HepG2 (cell line): ENCODE measurements around the gene RBM19. TPM values are rescaled to one million over a fixed set of nuclear protein-coding genes. Genes with fewer than 3 reads are reported as not detected.

Experiments
- ATAC-seq: fragments of 200-7000 bp; cut with Tn5 transposase; 3 replicates; pipeline ENCODE4 v1.9.1; 2020; ENCODE audit warnings: mild to moderate bottlenecking, moderate library complexity
- BruUV-seq: library from RNA; stranded (reverse); fragments of 400-500 nt; replicated peaks from 2 replicates; lab custom pipeline; 2021; lab: Mats Ljungman, UMichigan
- CTCF ChIA-PET: fragments of 300-600 bp; formaldehyde crosslinking; extraction: SDS; loops from one replicate; lab custom pipeline; 2021; ENCODE audit warnings: low total read pairs, inconsistent platforms, low intra/inter-chr PET ratio; lab: Yijun Ruan, JAX
- POLR2A ChIA-PET: fragments of 350-600 bp; sonication (Branson Sonifier 250); formaldehyde crosslinking; loops from one replicate; lab custom pipeline; 2020; ENCODE audit warnings: antibody characterized with exemption, inconsistent platforms; lab: Yijun Ruan, JAX
- DNase-seq: peaks from one replicate; pipeline ENCODE4 v3.0.0-alpha.2; 2015; ENCODE audit warnings: low spot score
- FAIRE-seq: peaks from 3 replicates; lab custom pipeline; 2011; peaks lifted over from hg19 to GRCh38; lab: Jason Lieb, UNC
- H2AFZ ChIP-seq: one replicate; pipeline ENCODE4 v1.6.1; 2011; ENCODE audit warnings: low read length, inconsistent platforms
- H3K27ac ChIP-seq: fragments of 300-600 bp; 3 replicates; pipeline ENCODE4 v1.8.0; 2011; ENCODE audit warnings: mixed run types, mild to moderate bottlenecking, mixed read lengths, low read length, inconsistent platforms; ENCODE audit not compliant: insufficient read depth; ENCODE audit errors: extremely low read length
- H3K27me3 ChIP-seq, 2 experiments: fragments of 200-600 bp in 1 of 2; 2 replicates in 1 of 2; 3 replicates in 1 of 2; pipeline versions ENCODE4 v1.6.0 to v1.8.0; 2011; ENCODE audit warnings: low read length in 2 of 2, mild to moderate bottlenecking in 2 of 2, moderate library complexity in 2 of 2, inconsistent platforms in 1 of 2; ENCODE audit not compliant: insufficient read depth in 2 of 2, control insufficient read depth in 1 of 2
- H3K36me3 ChIP-seq, 2 experiments: fragments of 200-600 bp in 1 of 2; replicated peaks in 1 of 2; 2 replicates in 1 of 2; 3 replicates in 1 of 2; pipeline versions ENCODE4 v1.5.1 to v1.8.0; 2011; ENCODE audit warnings: low read length in 2 of 2, inconsistent platforms in 1 of 2; ENCODE audit not compliant: insufficient read depth in 2 of 2, control insufficient read depth in 1 of 2
- H3K4me1 ChIP-seq: 2 replicates; pipeline ENCODE4 v1.5.1; 2012; ENCODE audit warnings: low read length, inconsistent platforms; ENCODE audit not compliant: insufficient read depth
- H3K4me2 ChIP-seq: 2 replicates; pipeline ENCODE4 v1.6.0; 2011; ENCODE audit warnings: low read depth, low read length, inconsistent platforms
- H3K4me3 ChIP-seq, 3 experiments: fragments of 200-600 bp in 1 of 3; sonication (generic), shearing (Covaris generic) in 1 of 3; replicated peaks in 1 of 3; 2 replicates each; pipeline ENCODE4 v1.5.1; 2011 to 2016; ENCODE audit warnings: low read length in 3 of 3, inconsistent platforms in 2 of 3, low read depth in 2 of 3, mild to moderate bottlenecking in 2 of 3, control low read depth in 1 of 3, mixed read lengths in 1 of 3; ENCODE audit not compliant: insufficient read depth in 1 of 3
- H3K79me2 ChIP-seq: one replicate; pipeline ENCODE4 v1.6.1; 2011; ENCODE audit warnings: low read length, inconsistent platforms; ENCODE audit not compliant: insufficient read depth
- H3K9ac ChIP-seq: 2 replicates; pipeline ENCODE4 v1.6.0; 2011; ENCODE audit warnings: mild to moderate bottlenecking, low read depth, low read length, inconsistent platforms; ENCODE audit not compliant: insufficient read depth
- H3K9me3 ChIP-seq: 2 replicates; pipeline ENCODE4 v1.5.1; 2012; ENCODE audit warnings: mild to moderate bottlenecking, low read length
- H4K20me1 ChIP-seq: 2 replicates; pipeline ENCODE4 v1.6.0; 2011; ENCODE audit warnings: inconsistent platforms, mild to moderate bottlenecking, low read length, moderate library complexity; ENCODE audit not compliant: insufficient read depth
- CCDC6 ChIP-seq: sonication (generic); formaldehyde crosslinking; IDR thresholded peaks from 2 replicates; pipeline ENCODE4 v1.8.1; 2022; ENCODE audit warnings: mild to moderate bottlenecking, missing genetic modification reagents, moderate library complexity
- HES4 ChIP-seq: sonication (generic); formaldehyde crosslinking; IDR thresholded peaks from 2 replicates; pipeline ENCODE4 v1.9.0; 2021; ENCODE audit warnings: mild to moderate bottlenecking, missing genetic modification reagents, borderline replicate concordance
- HMGXB4 ChIP-seq, 2 experiments: sonication (generic) in 1 of 2; formaldehyde crosslinking in 1 of 2; IDR thresholded peaks; 2 replicates each; pipeline versions ENCODE4 v1.4.0 to v1.6.1; 2018 to 2020; ENCODE audit warnings: missing genetic modification reagents in 2 of 2, borderline replicate concordance in 1 of 2, low read depth in 1 of 2, mild to moderate bottlenecking in 1 of 2, missing biosample characterization in 1 of 2
- HNRNPLL ChIP-seq: fragments of 200-400 bp; formaldehyde crosslinking; IDR thresholded peaks from 2 replicates; pipeline ENCODE4 v1.6.1; 2017; ENCODE audit warnings: mild to moderate bottlenecking, low read depth, low read length; ENCODE audit not compliant: poor library complexity, severe bottlenecking
- SKI ChIP-seq: fragments of 450-650 bp; IDR thresholded peaks from one replicate; pipeline ENCODE4 v1.6.1; 2018; ENCODE audit warnings: mild to moderate bottlenecking; ENCODE audit not compliant: partially characterized antibody
- SYNCRIP ChIP-seq: fragments of 200-400 bp; formaldehyde crosslinking; IDR thresholded peaks from 2 replicates; pipeline ENCODE4 v1.6.1; 2018; ENCODE audit warnings: mild to moderate bottlenecking, low read depth, low read length; ENCODE audit not compliant: insufficient read depth
- ZNF335 ChIP-seq: sonication (generic); formaldehyde crosslinking; IDR thresholded peaks from 2 replicates; pipeline ENCODE4 v1.4.0; 2020; ENCODE audit warnings: missing genetic modification reagents
- ZNF496 ChIP-seq: sonication (generic); formaldehyde crosslinking; IDR thresholded peaks from 2 replicates; pipeline ENCODE4 v1.8.1; 2023; ENCODE audit warnings: mild to moderate bottlenecking, moderate library complexity, missing genetic modification reagents; ENCODE audit not compliant: insufficient replicate concordance
- ZNF577 ChIP-seq: sonication (generic); formaldehyde crosslinking; IDR thresholded peaks from 2 replicates; pipeline ENCODE4 v1.4.0; 2020; ENCODE audit warnings: mild to moderate bottlenecking, low read depth, missing genetic modification reagents, borderline replicate concordance
- ZNF589 ChIP-seq: sonication (generic); formaldehyde crosslinking; conservative IDR thresholded peaks from 2 replicates; pipeline ENCODE4 v1.8.0; 2022; ENCODE audit warnings: mild to moderate bottlenecking, moderate library complexity, missing genetic modification reagents
- ZNF790 ChIP-seq: sonication (generic); formaldehyde crosslinking; IDR thresholded peaks from 2 replicates; pipeline ENCODE4 v1.8.0; 2022; ENCODE audit warnings: missing genetic modification reagents, mild to moderate bottlenecking, borderline replicate concordance
- WGBS: methylation state at CpG from one replicate; pipeline ENCODE4 v1.1.6; 2017; ENCODE audit warnings: low lambda C conversion rate; 5-methylcytosine and 5-hydroxymethylcytosine counted together
- in situ Hi-C: cut with HindIII; loops from 2 replicates; pipeline ENCODE4 v1.10.0; 2017; ENCODE audit warnings: low pct_unique_long_range_greater_than_20kb; ENCODE audit not compliant: extremely low pct_ligation_motif_present
- intact Hi-C: fragments of 100-400 bp; cut with micrococcal nuclease; formaldehyde crosslinking; loops from one replicate; pipeline ENCODE4 v1.10.0; 2022; ENCODE audit not compliant: unreplicated experiment
- polyA plus RNA-seq, 8 experiments: library from polyadenylated mRNA; depleted of rRNA in 3 of 8; stranded (reverse) in 7 of 8; unstranded in 1 of 8; fragments of >200 nt; fragmentation: Illumina TruSeq in 4 of 8; extraction: Trizol in 4 of 8; gene quantifications; 2 replicates each; pipeline versions ENCODE4 v1.2.1 to v1.2.3, GENCODE V29; 2011 to 2016; ENCODE audit warnings: low read depth in 4 of 8, missing spikeins in 1 of 8, mixed read lengths in 1 of 8; ENCODE audit not compliant: insufficient read depth in 1 of 8
- total RNA-seq, 5 experiments: library from RNA; depleted of rRNA; stranded (reverse); fragments of >200 nt; fragmentation: Illumina TruSeq; extraction: Trizol; gene quantifications; 2 replicates each; pipeline ENCODE4 v1.2.3, GENCODE V29; 2016; ENCODE audit warnings: low read depth in 1 of 5
- TF ChIP-seq, protein P1 (sequence below): IDR thresholded peaks from 2 replicates; pipeline ENCODE4 v1.6.1; 2016
- TF ChIP-seq, protein P2 (sequence below): sonication (generic); formaldehyde crosslinking; conservative IDR thresholded peaks from 2 replicates; pipeline ENCODE4 v1.4.0; 2020; ENCODE audit warnings: missing genetic modification reagents

The RBM19 gene
- total and polyA plus RNA-seq, 2 of the 13 experiments (the other 11 are each of a cell fraction or from before 2014, with no cell fraction given), result 19.3 to 32.2 TPM

GRCh38 chr12:113934946-113935345 is 31.2 kb downstream of the RBM19 start:
- 95% methylated on average over 9 of the region's 9 CpGs for WGBS
- intact Hi-C loops (no loop called here), in situ Hi-C loops (no loop called here)
- no peak overlapping the region for H3K9ac ChIP-seq
- no peaks in the 10 kb centered on the region for H3K79me2 ChIP-seq
- no peak for ATAC-seq
- no peak for FAIRE-seq
- H3K9me3 ChIP-seq, result no peaks in the 10 kb centered on the region
- no peak overlapping the region for H3K4me2 ChIP-seq
- ChIA-PET POLR2A (no interaction called here), CTCF (no interaction called here)
- H3K36me3 ChIP-seq, result peaks cover 17 to 61% of the 10 kb centered on the region in 2 experiments; a peak in 4 of 5 replicates
- peaks cover 17% of the 10 kb centered on the region for H3K4me1 ChIP-seq
- no peak overlapping the region for H3K4me3 ChIP-seq
- no TSS peak for BruUV-seq
- H4K20me1 ChIP-seq, result no peaks in the 10 kb centered on the region
- TF ChIP-seq ZNF496 (CRISPR knock-in tag), result no peak
- TF ChIP-seq, protein P1, sequence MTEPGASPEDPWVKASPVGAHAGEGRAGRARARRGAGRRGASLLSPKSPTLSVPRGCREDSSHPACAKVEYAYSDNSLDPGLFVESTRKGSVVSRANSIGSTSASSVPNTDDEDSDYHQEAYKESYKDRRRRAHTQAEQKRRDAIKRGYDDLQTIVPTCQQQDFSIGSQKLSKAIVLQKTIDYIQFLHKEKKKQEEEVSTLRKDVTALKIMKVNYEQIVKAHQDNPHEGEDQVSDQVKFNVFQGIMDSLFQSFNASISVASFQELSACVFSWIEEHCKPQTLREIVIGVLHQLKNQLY (CRISPR knock-in tag), result no peak
- TF ChIP-seq HES4, result no peak
- no peak for TF ChIP-seq ZNF790 (CRISPR knock-in tag)
- no peak for TF ChIP-seq SYNCRIP
- TF ChIP-seq SKI, result no peak
- no peak for TF ChIP-seq ZNF335 (CRISPR knock-in tag)
- no peak for TF ChIP-seq HMGXB4 (CRISPR knock-in tag; IDR thresholded peaks at IDR 0.05; ENCODE audit: borderline replicate concordance in 1 of 2, low read depth in 1 of 2)
- TF ChIP-seq CCDC6 (CRISPR knock-in tag), result no peak
- TF ChIP-seq ZNF577 (CRISPR knock-in tag), result no peak
- no peak for TF ChIP-seq HNRNPLL
- no peak for TF ChIP-seq ZNF589
- TF ChIP-seq, protein P2, sequence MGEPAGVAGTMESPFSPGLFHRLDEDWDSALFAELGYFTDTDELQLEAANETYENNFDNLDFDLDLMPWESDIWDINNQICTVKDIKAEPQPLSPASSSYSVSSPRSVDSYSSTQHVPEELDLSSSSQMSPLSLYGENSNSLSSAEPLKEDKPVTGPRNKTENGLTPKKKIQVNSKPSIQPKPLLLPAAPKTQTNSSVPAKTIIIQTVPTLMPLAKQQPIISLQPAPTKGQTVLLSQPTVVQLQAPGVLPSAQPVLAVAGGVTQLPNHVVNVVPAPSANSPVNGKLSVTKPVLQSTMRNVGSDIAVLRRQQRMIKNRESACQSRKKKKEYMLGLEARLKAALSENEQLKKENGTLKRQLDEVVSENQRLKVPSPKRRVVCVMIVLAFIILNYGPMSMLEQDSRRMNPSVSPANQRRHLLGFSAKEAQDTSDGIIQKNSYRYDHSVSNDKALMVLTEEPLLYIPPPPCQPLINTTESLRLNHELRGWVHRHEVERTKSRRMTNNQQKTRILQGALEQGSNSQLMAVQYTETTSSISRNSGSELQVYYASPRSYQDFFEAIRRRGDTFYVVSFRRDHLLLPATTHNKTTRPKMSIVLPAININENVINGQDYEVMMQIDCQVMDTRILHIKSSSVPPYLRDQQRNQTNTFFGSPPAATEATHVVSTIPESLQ (CRISPR knock-in tag), result no peak
- no peaks in the 10 kb centered on the region for H3K27me3 ChIP-seq
- no peak overlapping the region for H2AFZ ChIP-seq
- no peak overlapping the region for H3K27ac ChIP-seq
- no peak for DNase-seq
